Heart left ventricle (tissue), 13 donors: Measurements from ENCODE around the gene GLT1D1.

Experiments used
- POLR2A ChIP-seq, 2 donors: fragments of 450-650 bp; IDR thresholded peaks; one replicate each; pipeline ENCODE4 v1.6.1; 2017; ENCODE audit warnings: antibody characterized with exemption in 2 of 2, mild to moderate bottlenecking in 2 of 2, moderate library complexity in 2 of 2
- TF ChIP-seq, protein P1 (sequence below), 12 donors: fragments of 200-600 bp; sonication (generic) in 4 of 12; IDR thresholded peaks; one replicate each; pipeline versions ENCODE4 v1.5.0 to v1.8.0; 2018 to 2022; ENCODE audit warnings: antibody characterized with exemption in 12 of 12, mild to moderate bottlenecking in 5 of 12
- donor health status: ischemic (EF 13 %, LVEDD 7.1; RV severe dilation, severe dysfunction).
- donor health status: DM: no; HTN: yes; CAD: no.
- donor health status: DM: no; HTN: no; CAD: no.
- donor health status: ischemic (EF 25% LVEDD 6.9; RV normal size, moderate dysfunction).
- donor health status: ischemic (EF 25% LVEDD 5.7; RV mildly dilated, moderate dysfunction).
- donor health status: ischemic (EF 35%, LVEDD 5.7; RV mildly dilated, moderate dysfunction).
- donor health status: nonischemic (EF 11% LVEDD 7.7; RV severe dilation, severe dysfunction).
- donor health status: DM: yes; HTN: yes; CAD: no.
- donor health status: PGD.
- donor health status: ischemic (EF 29% LVEDD 5.4; RV normal size, mild dysfunction).
- donor health status: nonischemic (EF 23%, LVEDD 6.1; RV moderate dilation, normal function).

DNA sequence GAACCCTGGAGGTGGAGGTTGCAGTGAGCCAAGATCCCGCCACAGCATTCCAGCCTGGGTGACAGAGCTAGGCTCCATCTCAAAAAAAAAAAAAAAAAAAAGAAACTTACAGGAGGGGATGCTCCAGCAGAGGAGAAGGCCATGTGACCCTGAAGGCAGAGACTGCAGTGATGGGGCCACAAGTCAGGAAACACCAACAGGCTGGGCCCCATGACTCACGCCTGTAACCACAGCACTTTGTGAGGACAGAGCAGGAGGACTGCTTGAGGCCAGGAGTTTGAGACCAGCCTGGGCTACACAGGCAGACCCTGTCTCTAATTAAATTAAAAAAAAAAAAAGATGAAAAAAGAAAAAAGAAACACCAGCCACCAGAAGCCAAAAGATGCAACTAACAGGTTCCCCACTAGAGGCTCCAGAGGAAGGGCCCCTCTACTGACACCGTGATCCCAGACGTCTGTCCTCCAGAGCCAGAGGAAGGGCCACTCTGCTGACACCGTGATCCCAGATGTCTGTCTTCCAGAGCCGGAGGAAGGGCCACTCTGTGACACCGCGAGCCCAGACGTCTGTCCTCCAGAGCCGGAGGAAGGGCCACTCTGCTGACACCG lies 9.1 kb upstream of the GLT1D1 start:
- TF ChIP-seq POLR2A (IDR thresholded peaks at IDR 0.05): no peak
- TF ChIP-seq, protein P1, sequence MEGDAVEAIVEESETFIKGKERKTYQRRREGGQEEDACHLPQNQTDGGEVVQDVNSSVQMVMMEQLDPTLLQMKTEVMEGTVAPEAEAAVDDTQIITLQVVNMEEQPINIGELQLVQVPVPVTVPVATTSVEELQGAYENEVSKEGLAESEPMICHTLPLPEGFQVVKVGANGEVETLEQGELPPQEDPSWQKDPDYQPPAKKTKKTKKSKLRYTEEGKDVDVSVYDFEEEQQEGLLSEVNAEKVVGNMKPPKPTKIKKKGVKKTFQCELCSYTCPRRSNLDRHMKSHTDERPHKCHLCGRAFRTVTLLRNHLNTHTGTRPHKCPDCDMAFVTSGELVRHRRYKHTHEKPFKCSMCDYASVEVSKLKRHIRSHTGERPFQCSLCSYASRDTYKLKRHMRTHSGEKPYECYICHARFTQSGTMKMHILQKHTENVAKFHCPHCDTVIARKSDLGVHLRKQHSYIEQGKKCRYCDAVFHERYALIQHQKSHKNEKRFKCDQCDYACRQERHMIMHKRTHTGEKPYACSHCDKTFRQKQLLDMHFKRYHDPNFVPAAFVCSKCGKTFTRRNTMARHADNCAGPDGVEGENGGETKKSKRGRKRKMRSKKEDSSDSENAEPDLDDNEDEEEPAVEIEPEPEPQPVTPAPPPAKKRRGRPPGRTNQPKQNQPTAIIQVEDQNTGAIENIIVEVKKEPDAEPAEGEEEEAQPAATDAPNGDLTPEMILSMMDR (IDR thresholded peaks at IDR 0.05): peak in 4 of 12 donors; percentile 5 to 28 (median 24)
